A673 (cell line): ENCODE data around the gene HDAC4.

ENCODE experiments used
- EZH2 ChIP-seq: fragments of 200-600 bp; sonication (generic); IDR thresholded peaks from 2 replicates; pipeline ENCODE4 v1.6.1; 2017; ENCODE audit warnings: borderline replicate concordance, low read depth, mild to moderate bottlenecking, mixed read lengths, antibody characterized with exemption, low read length; ENCODE audit not compliant: poor library complexity, severe bottlenecking
- TF ChIP-seq, protein P1 (sequence below): fragments of 300-800, 200-600 bp; sonication (generic); conservative IDR thresholded peaks from 2 replicates; pipeline ENCODE4 v1.5.1; 2017; ENCODE audit warnings: low read depth, mild to moderate bottlenecking, antibody characterized with exemption, low read length, moderate library complexity, mixed read lengths

DNA sequence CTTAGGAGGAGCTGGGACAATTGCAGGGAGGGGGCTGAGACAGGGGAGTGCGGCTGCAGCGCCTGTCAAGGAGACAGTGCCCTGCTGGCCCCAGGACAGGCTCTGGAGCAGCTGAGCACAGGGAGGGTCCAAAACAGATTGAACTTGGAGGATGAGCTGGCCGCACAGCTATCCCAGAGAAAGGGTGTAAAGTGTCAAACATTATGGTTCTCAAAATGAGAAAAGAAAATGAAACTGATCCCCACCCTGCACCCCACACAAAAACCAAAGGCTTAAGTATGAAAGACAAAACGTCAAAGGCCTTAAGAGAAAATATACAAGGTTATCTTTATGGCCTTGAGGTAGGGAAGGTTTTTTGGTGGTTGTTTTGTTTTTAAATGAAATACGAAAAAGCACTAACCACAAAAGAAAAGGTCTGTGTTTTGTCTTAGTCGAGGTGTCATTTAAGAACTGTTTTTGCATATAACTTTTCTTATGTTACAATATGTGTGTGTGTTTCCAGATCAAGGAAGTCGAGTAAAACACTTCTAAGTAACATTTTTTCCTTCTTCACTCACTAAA, 111.8 kb downstream of the HDAC4 start:
- TF ChIP-seq, protein P1, sequence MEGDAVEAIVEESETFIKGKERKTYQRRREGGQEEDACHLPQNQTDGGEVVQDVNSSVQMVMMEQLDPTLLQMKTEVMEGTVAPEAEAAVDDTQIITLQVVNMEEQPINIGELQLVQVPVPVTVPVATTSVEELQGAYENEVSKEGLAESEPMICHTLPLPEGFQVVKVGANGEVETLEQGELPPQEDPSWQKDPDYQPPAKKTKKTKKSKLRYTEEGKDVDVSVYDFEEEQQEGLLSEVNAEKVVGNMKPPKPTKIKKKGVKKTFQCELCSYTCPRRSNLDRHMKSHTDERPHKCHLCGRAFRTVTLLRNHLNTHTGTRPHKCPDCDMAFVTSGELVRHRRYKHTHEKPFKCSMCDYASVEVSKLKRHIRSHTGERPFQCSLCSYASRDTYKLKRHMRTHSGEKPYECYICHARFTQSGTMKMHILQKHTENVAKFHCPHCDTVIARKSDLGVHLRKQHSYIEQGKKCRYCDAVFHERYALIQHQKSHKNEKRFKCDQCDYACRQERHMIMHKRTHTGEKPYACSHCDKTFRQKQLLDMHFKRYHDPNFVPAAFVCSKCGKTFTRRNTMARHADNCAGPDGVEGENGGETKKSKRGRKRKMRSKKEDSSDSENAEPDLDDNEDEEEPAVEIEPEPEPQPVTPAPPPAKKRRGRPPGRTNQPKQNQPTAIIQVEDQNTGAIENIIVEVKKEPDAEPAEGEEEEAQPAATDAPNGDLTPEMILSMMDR, result no peak
- TF ChIP-seq EZH2, result no peak
